GM21717 (cell line): Measurements from ENCODE around the gene AURKA.
"Not testable (repeated sequence)": the region's sequence is repeated elsewhere in the genome, so short reads cannot be mapped to it uniquely, and the experiment has no call there.

Experiments
- ATAC-seq: cut with Tn5 transposase; IDR thresholded peaks from one replicate; pipeline ENCODE4 v1.9.1; 2021; ENCODE audit warnings: mild to moderate bottlenecking, moderate library complexity; ENCODE audit not compliant: unreplicated experiment

AURKA gene

DNA sequence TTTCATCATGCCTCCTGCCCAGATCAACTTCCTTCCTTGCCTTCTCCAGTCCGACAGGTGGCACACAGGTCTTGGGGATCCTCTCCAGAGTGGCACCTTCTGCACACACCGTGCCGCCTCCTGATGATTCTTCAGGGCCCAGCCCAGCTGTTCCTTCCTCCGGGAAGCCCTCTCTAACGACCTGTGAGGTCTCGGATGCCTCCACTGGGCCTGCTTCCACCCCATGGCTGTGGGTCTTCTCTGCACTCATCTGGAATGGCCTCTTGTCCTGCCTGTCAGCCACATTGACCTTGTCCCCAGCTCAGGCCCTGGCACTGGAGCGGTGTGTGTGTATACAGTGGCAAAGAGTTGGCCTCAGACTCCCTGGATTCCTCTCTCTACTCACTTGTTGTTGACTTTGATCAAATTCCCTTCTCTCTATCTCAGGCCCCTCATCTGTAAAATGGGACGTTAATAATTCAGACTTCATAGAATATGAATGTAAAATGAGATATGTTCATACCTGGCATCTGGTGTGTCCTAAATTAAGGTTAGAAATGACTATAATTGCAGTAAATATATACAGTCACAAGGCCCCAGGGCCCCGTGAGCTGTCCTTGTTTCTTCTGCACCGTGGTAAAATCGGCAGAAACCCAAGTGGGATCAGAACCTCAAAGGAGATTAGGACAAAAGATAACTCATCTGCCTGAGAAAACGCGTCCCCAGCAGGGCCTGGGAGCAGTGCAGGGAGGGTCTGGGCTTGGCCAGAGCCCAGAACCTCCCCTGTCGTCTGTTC is 31.7 kb downstream of the AURKA start:
- ATAC-seq, result no peak

DNA sequence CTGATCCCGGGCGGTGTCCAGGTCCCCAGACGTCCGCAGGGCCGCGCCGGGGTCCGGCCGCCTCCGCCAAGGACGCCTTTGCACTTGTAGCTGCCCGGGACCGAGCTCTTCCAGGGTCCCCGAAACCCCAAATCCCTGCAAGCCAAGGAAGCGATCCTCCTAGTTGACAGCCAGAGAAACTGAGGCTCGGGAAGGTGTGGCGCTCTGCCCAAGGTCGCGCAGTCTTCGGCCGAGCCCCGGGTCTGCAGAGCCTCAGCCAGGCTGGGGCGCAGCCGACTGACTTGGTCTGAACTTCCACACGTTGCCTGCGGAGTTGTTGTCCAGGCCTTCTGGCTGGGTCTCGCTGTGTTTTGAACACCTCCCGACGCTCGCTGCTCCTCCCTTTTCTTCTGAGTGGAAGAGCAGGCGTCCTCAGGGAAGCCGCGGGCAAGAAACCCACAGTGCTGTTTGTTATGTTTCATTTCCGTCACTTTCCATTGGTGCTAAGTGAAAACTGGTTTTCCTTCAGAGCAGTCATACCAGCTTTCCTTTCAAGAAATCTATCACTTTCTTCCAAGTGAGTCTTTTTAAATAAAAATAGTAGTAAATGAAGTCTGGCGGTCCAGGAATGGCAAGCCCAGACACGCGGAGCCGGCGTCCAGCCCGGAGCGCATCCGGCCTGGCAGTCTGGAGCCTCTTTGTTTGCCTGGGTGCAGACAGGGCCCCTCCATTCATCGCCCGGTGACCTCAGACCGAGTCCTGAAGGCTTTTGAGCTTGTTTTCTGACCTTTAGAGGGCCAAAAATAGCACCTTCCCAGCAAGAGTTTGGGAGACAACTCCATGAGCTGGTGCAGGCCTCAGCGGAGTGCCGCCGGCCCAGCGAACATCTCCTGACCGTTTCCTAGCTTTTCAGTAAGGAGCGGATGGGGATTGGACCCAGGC is 32.5 kb downstream of the AURKA start:
- ATAC-seq, result peak; percentile 26

DNA sequence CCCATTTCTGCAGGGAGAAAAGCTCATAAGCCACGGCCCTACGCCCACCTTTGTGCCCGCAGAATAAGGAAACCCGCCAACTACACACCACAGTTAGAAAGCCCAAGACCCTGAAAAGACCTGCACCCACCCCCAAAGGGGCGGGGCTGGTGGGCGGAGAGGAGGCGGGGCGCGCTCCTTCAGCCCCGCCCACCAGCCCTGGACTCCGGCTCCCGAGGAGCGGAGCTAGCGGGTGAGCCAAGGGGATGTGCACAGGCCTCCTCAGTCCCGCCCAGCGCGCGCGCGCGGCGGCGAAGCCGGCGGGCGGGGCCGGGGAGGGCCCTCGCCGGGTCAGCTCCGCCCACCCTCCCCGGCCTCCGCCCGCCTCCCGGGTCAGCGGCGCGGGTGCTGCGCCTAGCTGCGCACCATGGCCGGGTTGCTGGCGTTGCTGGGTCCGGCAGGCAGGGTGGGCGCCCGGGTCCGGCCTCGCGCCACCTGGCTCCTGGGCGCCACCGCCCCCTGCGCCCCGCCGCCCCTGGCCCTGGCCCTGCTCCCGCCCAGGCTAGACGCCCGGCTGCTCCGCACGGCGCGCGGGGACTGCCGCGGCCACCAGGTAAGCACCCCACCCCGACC is 33.3 kb downstream of the AURKA start, which contains the start of gene FAM210B:
Gene FAM210B (plus strand): TSS at position 375 of the 612 bp plus-strand sequence. CDS start 32 bp downstream, at position 407.
- peak; percentile 96 for ATAC-seq

- no peak for ATAC-seq
These were observed 33.9 kb downstream of the AURKA start for GRCh38 chr20:56358070-56358469.

DNA sequence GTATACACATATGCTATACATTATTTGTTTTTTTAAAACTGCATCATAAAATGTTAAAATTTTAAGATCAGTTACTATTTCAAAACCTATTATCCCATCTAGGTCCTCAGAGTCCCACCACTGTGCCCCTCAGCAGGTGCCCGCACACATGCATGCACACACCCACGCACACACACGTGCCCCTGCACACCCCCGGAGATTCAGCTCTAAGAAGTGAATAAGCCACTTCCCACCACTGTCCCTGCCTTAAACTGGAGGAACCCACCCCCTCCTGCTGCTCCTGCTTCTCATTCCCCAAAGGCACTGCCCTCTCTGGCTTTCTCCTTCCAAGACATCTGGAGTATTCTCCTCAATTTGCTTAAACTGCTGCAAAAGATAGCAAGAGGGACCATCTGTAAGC is 38.7 kb downstream of the AURKA start:
- no peak for ATAC-seq

DNA sequence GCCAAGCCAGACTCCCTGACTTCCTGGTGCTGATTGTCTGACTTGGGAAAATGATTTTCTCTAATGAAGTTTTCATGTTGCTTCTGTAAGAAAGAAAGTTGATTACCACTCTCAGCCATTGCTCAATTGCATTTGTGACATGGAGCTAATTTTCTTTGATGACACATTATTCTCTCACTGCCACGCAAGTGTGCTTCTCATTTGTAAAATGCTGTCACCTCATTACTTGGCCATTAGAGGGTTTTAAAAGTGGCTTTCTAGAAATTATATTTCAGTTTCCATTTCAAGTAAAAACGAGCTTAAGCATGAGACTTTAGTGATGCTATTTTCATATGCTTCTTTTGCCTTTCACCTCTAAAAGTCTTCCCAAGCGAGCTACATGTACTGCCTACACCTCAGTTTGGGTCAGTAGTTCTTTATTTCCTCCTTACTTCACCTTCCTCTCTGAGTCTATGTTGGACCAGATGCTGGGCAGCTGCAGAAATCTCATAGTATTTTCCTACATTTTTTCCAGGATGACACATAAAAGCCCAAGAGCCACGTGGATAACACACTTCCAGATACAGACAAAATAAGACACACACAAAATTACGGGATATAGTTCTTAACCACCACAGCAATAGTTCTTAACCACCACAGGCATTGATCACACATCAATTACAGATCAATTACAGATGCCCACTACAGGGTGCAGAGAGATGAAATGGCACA is 39.5 kb downstream of the AURKA start:
- ATAC-seq, result no peak

- ATAC-seq, result no peak
These were observed 41.2 kb downstream of the AURKA start for GRCh38 chr20:56350842-56351241.

DNA sequence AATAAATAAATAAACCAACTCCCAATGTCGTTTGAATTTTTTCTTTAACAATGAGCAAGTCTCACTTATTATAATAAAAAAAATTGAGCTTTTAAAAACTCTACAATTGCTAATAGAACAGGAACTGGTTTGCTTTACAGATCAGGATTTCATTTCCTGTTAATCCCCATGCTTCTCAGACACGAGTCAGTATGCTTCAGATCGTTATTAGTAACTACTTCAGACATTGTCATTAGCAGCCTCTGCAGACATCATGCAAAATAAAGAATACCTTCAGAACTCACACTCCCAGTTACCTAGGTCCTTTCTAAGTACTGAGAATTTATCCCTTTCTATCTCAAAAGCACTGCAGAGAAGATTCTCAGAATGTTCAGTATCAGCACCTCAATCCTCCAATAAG is 43.3 kb downstream of the AURKA start:
- no peak for ATAC-seq

DNA sequence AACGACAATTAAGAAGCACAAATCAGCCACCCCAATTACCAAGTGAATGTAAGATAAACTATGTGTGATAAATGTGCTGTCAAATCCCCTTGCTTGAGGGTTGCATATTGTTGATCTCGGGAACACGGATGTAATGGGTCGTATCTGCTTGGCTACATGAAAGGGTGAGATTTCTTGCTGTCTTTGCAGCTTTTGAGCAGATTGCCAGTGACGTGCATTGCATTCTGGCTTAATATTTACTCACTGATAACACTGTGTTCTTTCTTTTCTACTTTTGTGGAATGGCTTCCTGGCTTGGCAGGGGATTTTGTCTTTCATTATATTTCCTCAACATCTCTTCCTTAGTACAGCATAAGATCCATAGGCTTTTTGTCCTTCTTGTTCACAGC is 43.7 kb downstream of the AURKA start:
- ATAC-seq, result no peak

GRCh38 chr20:56347628-56348304 is 44.2 kb downstream of the AURKA start:
- ATAC-seq, result no peak

GRCh38 chr20:56345911-56346310 is 46.1 kb downstream of the AURKA start:
- ATAC-seq, result no peak

DNA sequence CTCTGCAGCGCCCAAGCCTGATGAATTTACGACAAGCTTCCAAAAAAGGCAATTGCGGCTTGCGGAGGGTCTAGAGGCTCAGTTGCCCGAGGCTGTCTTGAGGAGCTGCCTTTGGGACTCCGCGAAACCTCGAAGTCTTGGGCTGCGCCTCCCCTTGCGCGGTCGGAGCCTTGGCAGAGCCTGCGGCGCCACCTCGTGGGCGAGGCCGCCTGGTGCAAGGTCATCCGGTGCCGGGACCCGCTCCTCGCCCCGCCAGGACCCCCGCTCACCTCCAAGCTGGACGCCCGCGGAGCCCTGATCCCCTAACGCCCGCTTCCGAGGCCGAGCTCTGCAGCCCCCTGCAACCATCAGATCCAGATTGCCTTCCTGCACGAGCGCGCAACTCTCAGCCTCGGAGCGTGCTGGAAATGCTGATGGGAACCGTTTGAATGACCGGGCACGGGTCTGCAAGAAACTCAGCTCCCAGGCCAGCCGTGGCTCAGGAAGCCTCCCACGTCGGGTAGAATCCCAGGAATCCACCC is 48.1 kb downstream of the AURKA start:
- no peak for ATAC-seq

DNA sequence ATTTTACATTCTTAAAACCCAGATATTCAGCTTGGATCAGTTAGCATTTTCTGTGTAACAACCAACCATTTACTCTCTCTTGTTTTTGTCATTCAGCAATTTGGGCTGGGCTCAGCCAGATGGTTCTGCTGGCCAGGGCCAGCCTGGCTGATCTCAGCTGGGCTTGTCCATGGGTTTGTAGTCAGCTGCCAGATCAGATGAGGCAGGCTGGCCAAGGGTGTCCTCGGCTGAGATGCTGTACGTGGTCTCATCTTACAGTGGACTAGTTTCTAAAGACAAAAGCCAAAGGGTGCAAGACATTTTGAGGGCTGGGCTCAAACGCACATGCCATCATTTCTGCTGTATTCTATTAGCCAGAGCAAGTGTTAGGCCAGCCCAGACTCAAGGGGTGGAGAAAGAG is 49.2 kb downstream of the AURKA start:
- no peak for ATAC-seq

GRCh38 chr20:56336709-56337108 is 55.3 kb downstream of the AURKA start:
- not testable (repeated sequence) for ATAC-seq

GRCh38 chr20:56328861-56329260 is 63.2 kb downstream of the AURKA start:
- no peak for ATAC-seq

DNA sequence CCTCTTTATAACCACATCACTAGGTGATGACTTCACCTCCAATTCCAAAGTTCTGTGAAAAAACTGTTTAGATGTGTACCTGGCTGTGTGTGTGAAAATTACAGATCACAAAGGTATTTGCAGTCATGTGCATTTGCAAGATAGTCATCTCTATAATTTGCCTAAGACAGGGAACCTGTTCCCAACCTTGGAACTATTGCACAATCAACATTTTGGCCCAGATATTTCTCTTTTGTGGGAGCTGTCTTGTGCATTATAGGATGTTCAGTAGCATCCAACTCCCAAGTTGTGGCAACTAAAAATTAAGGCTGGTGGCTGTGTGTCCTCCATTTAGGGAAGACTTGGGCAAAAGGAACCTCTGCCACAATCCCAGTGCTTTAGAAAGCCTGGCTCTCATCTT is 67.2 kb downstream of the AURKA start:
- ATAC-seq, result no peak

GRCh38 chr20:56323656-56324055 is 68.4 kb downstream of the AURKA start:
- ATAC-seq, result no peak

DNA sequence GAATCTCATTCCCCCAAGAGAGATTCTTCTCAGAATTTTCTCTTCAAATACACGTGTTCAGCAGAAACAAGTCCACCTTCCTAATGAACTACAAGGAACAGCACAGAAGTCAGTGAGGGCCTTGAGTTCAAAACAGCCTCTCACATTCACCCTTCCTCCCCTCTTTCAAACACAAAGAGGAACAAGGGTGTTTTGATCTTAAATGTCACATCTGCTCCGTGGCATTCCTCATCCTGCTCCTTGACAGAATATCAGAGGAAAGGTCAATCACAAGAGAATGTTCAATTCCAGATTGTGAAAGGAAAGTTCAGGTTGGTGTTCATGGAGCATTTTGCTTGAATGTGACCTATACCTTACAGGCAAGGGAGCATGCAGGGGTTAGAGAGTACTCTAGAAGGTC is 68.8 kb downstream of the AURKA start:
- no peak for ATAC-seq

GRCh38 chr20:56322681-56323080 is 69.3 kb downstream of the AURKA start:
- no peak for ATAC-seq
